ENCODE measurements around the gene ARHGEF28. TPM values are rescaled to one million over a fixed set of nuclear protein-coding genes. Genes with fewer than 3 reads are reported as not detected.
A peak's percentile ranks its signal among the peaks of the same experiment; 100 is the strongest.

ARHGEF28 gene
- total and polyA plus RNA-seq, 2 of the 4 experiments (the other 2 are of a cell fraction): 3.6 to 16.0 TPM

DNA sequence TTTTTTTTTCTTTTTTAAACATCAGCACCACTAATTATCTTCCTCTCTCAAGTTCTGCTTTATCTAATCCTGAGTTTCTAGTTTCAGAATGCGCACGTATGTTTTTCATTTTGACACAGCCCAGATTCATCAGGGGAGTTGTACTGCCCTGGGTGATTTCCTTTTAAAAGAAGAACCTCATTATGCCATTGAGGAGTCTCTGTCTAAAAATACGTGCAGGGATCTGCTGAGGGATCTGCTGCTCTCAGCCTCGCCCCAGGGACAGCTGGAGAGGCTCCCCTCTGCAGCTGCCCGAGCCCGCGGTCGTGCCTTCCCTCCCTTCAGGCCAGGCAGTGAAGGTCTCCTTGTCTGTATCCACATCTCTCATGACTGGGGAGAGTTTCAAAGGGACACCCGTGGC, 273.1 kb downstream of the ARHGEF28 start:
- Histone ChIP-seq H4K20me1 (ENCODE audit: insufficient read depth, low read length) (no peaks in the 10 kb centered on the region), H3K56ac (ENCODE audit: extremely low read depth, insufficient read depth, low read length) (no peak overlapping the region), H3K9me3 (ENCODE audit: control insufficient read depth, insufficient read depth, low read length) (no peaks in the 10 kb centered on the region), H2BK120ac (ENCODE audit: low read depth, low read length) (no peak overlapping the region), H3K79me1 (ENCODE audit: low read depth in 1 of 2, low read length in 2 of 2) (no peaks in the 10 kb centered on the region), H2AK9ac (replicated peaks; ENCODE audit: low read depth, low read length, poor library complexity) (peak overlapping the region; percentile 9), H4K5ac (ENCODE audit: low read depth, low read length) (no peak overlapping the region), H3K4me2 (ENCODE audit: low read depth, low read length) (no peak overlapping the region), H3K4ac (ENCODE audit: low read depth, low read length) (no peak overlapping the region), H3K27ac (ENCODE audit: insufficient read depth, low read length) (no peak overlapping the region), H3K4me1 (ENCODE audit: control insufficient read depth, insufficient read depth, low read length) (peaks cover 4% of the 10 kb centered on the region), H3K18ac (ENCODE audit: low read depth, low read length) (no peak overlapping the region), H2AFZ (replicated peaks; ENCODE audit: low read length, poor library complexity) (no peak overlapping the region), H4K91ac (ENCODE audit: insufficient read depth, low read depth, low read length) (no peak overlapping the region), H2BK15ac (ENCODE audit: low read depth, low read length) (no peak overlapping the region), H3K9ac (ENCODE audit: low read depth, low read length) (no peak overlapping the region), H4K8ac (ENCODE audit: low read depth in 2 of 2, low read length in 2 of 2) (no peak overlapping the region), H2BK5ac (ENCODE audit: low read depth, low read length, poor library complexity, severe bottlenecking) (no peak overlapping the region), H3K36me3 (ENCODE audit: control insufficient read depth, insufficient read depth, low read length) (no peaks in the 10 kb centered on the region), H3K9me1 (ENCODE audit: insufficient read depth, low read length) (peaks cover 13% of the 10 kb centered on the region; the same call in 1 of the 2 replicates), H3K27me3 (ENCODE audit: control insufficient read depth, insufficient read depth, low read length) (no peaks in the 10 kb centered on the region), H3K23ac (ENCODE audit: low read depth, low read length) (no peak overlapping the region), H3K14ac (replicated peaks; ENCODE audit: low read depth, low read length) (no peak overlapping the region), H2AK5ac (ENCODE audit: low read depth, low read length) (no peak overlapping the region), H2BK20ac (ENCODE audit: low read depth, low read length) (no peak overlapping the region), H3K4me3 (ENCODE audit: insufficient read depth, low read depth, low read length) (no peak overlapping the region)
- TF ChIP-seq RCOR1 (IDR thresholded peaks at IDR 0.05; ENCODE audit: insufficient replicate concordance, low read length): no peak
- TF ChIP-seq CTCF (conservative IDR thresholded peaks at IDR 0.05; ENCODE audit: low read depth, low read length): no peak
- TF ChIP-seq BHLHE40 (IDR thresholded peaks at IDR 0.05; ENCODE audit: low read depth, low read length): no peak
- TF ChIP-seq RAD21 (IDR thresholded peaks at IDR 0.05; ENCODE audit: low read length): no peak
- no peak for TF ChIP-seq RFX5 (IDR thresholded peaks at IDR 0.05; ENCODE audit: low read depth, low read length)
- TF ChIP-seq FOS (IDR thresholded peaks at IDR 0.05; ENCODE audit: low read depth, low read length): no peak
- TF ChIP-seq, protein P1, sequence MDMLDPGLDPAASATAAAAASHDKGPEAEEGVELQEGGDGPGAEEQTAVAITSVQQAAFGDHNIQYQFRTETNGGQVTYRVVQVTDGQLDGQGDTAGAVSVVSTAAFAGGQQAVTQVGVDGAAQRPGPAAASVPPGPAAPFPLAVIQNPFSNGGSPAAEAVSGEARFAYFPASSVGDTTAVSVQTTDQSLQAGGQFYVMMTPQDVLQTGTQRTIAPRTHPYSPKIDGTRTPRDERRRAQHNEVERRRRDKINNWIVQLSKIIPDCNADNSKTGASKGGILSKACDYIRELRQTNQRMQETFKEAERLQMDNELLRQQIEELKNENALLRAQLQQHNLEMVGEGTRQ (IDR thresholded peaks at IDR 0.05; ENCODE audit: low read depth, low read length): no peak
- no peak for TF ChIP-seq MAZ (IDR thresholded peaks at IDR 0.05; ENCODE audit: borderline replicate concordance, low read depth, low read length)
- TF ChIP-seq CHD1 (IDR thresholded peaks at IDR 0.05; ENCODE audit: low read depth, low read length): no peak
- TF ChIP-seq MXI1 (IDR thresholded peaks at IDR 0.05; ENCODE audit: borderline replicate concordance, low read depth, low read length): no peak
- WGBS, 2 experiments (ENCODE audit: extremely low coverage in 2 of 2, insufficient read length in 1 of 2): 100% methylated on average over 1 of the region's 9 CpGs; no CpG with 5 or more reads in 1 of the 2 experiments
- DNase-seq: no peak
- intact Hi-C loops (cut with micrococcal nuclease): no loop called here
- BruUV-seq (replicated peaks): no TSS peak
- POLR2A ChIA-PET (ENCODE audit: unreplicated experiment): interaction anchor here (0.6 kb wide), 1 partner anchor 192 kb away, joined by 3 read pairs; no protein-coding TSS in a partner anchor
- CTCF ChIA-PET: interaction anchor here (0.7 kb wide), 1 partner anchor 285 kb away, joined by 4 read pairs; no protein-coding TSS in a partner anchor
- in situ Hi-C loops (cut with MboI; ENCODE audit: low sequenced_read_pairs): no loop called here
- dilution Hi-C loops (cut with HindIII; ENCODE audit: low sequenced_read_pairs, unreplicated experiment): no loop called here
- no peak for ATAC-seq (ENCODE audit: low read depth)
